HepG2 (cell line): ENCODE measurements around the gene NEDD4L. TPM values are rescaled to one million over a fixed set of nuclear protein-coding genes. Genes with fewer than 3 reads are reported as not detected.

Experiments used
- SIX4 ChIP-seq: sonication (generic); formaldehyde crosslinking; IDR thresholded peaks from 2 replicates; pipeline ENCODE4 v1.4.0; 2020; ENCODE audit warnings: missing genetic modification reagents
- ZKSCAN1 ChIP-seq: fragments of 150-350 bp; IDR thresholded peaks from 2 replicates; pipeline ENCODE4 v1.6.1; 2014; ENCODE audit warnings: low read length
- ZNF138 ChIP-seq: sonication (generic); formaldehyde crosslinking; IDR thresholded peaks from 2 replicates; pipeline ENCODE4 v1.5.0; 2020; ENCODE audit warnings: mild to moderate bottlenecking, low read depth, missing genetic modification reagents
- ZNF432 ChIP-seq: sonication (generic); formaldehyde crosslinking; IDR thresholded peaks from 2 replicates; pipeline ENCODE4 v1.5.0; 2020; ENCODE audit warnings: missing genetic modification reagents, mild to moderate bottlenecking, borderline replicate concordance
- ZNF652 ChIP-seq: IDR thresholded peaks from 2 replicates; pipeline ENCODE4 v1.6.1; 2016; ENCODE audit warnings: low read depth, borderline replicate concordance
- ZNF83 ChIP-seq: sonication (generic); formaldehyde crosslinking; IDR thresholded peaks from 2 replicates; pipeline ENCODE4 v1.4.0; 2020; ENCODE audit warnings: missing genetic modification reagents, mild to moderate bottlenecking, borderline replicate concordance
- ZSCAN25 ChIP-seq: sonication (generic); formaldehyde crosslinking; IDR thresholded peaks from 2 replicates; pipeline ENCODE4 v1.8.0; 2022; ENCODE audit warnings: mild to moderate bottlenecking, missing genetic modification reagents
- polyA plus RNA-seq, 8 experiments: library from polyadenylated mRNA; depleted of rRNA in 3 of 8; stranded (reverse) in 7 of 8; unstranded in 1 of 8; fragments of >200 nt; fragmentation: Illumina TruSeq in 4 of 8; extraction: Trizol in 4 of 8; gene quantifications; 2 replicates each; pipeline versions ENCODE4 v1.2.1 to v1.2.3, GENCODE V29; 2011 to 2016; ENCODE audit warnings: low read depth in 4 of 8, missing spikeins in 1 of 8, mixed read lengths in 1 of 8; ENCODE audit not compliant: insufficient read depth in 1 of 8
- total RNA-seq, 5 experiments: library from RNA; depleted of rRNA; stranded (reverse); fragments of >200 nt; fragmentation: Illumina TruSeq; extraction: Trizol; gene quantifications; 2 replicates each; pipeline ENCODE4 v1.2.3, GENCODE V29; 2016; ENCODE audit warnings: low read depth in 1 of 5
- TF ChIP-seq, protein P1 (sequence below): sonication (generic); formaldehyde crosslinking; IDR thresholded peaks from 2 replicates; pipeline ENCODE4 v1.4.0; 2020; ENCODE audit warnings: missing genetic modification reagents, borderline replicate concordance
- TF ChIP-seq, protein P2 (sequence below): sonication (generic); formaldehyde crosslinking; IDR thresholded peaks from 2 replicates; pipeline ENCODE4 v1.8.1; 2023; ENCODE audit warnings: mild to moderate bottlenecking, missing genetic modification reagents
- TF ChIP-seq, protein P3 (sequence below): IDR thresholded peaks from 2 replicates; pipeline ENCODE4 v1.6.1; 2012; ENCODE audit warnings: inconsistent platforms
- TF ChIP-seq, protein P4 (sequence below): sonication (generic); formaldehyde crosslinking; IDR thresholded peaks from 2 replicates; pipeline ENCODE4 v1.4.0; 2020; ENCODE audit warnings: mild to moderate bottlenecking, missing genetic modification reagents, borderline replicate concordance
- TF ChIP-seq, protein P5 (sequence below): sonication (generic); formaldehyde crosslinking; IDR thresholded peaks from 2 replicates; pipeline ENCODE4 v1.4.0; 2020; ENCODE audit warnings: missing genetic modification reagents
- TF ChIP-seq, protein P6 (sequence below): sonication (generic); formaldehyde crosslinking; IDR thresholded peaks from 2 replicates; pipeline ENCODE4 v1.4.0; 2020; ENCODE audit warnings: mild to moderate bottlenecking, missing genetic modification reagents
- TF ChIP-seq, protein P7 (sequence below): IDR thresholded peaks from 2 replicates; pipeline ENCODE4 v1.6.1; 2016

Gene NEDD4L
- total and polyA plus RNA-seq, 2 of the 13 experiments (the other 11 are each of a cell fraction or from before 2014, with no cell fraction given): 168 to 390 TPM

DNA sequence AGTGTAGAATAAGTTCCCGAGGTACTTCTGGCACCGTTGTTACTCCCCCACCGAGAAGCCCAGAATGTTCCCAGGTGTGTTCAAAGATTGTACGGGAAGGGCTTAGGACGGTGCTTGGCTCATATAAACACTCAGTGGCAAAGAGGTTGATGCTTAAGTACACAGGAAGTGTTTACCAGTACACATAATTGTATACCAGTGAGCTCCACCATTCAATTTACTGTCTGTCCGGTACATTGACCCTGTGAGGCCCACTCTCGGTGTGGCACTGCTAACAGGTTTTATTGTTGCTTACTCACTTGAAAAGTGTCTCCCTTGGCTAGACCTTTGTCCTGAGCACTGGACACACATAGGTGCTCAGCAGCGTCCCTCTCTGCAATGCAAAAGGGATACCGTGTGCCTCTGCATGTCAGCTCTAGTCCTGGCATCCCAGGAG lies 191.0 kb downstream of the NEDD4L start (continued):
- TF ChIP-seq, protein P1, sequence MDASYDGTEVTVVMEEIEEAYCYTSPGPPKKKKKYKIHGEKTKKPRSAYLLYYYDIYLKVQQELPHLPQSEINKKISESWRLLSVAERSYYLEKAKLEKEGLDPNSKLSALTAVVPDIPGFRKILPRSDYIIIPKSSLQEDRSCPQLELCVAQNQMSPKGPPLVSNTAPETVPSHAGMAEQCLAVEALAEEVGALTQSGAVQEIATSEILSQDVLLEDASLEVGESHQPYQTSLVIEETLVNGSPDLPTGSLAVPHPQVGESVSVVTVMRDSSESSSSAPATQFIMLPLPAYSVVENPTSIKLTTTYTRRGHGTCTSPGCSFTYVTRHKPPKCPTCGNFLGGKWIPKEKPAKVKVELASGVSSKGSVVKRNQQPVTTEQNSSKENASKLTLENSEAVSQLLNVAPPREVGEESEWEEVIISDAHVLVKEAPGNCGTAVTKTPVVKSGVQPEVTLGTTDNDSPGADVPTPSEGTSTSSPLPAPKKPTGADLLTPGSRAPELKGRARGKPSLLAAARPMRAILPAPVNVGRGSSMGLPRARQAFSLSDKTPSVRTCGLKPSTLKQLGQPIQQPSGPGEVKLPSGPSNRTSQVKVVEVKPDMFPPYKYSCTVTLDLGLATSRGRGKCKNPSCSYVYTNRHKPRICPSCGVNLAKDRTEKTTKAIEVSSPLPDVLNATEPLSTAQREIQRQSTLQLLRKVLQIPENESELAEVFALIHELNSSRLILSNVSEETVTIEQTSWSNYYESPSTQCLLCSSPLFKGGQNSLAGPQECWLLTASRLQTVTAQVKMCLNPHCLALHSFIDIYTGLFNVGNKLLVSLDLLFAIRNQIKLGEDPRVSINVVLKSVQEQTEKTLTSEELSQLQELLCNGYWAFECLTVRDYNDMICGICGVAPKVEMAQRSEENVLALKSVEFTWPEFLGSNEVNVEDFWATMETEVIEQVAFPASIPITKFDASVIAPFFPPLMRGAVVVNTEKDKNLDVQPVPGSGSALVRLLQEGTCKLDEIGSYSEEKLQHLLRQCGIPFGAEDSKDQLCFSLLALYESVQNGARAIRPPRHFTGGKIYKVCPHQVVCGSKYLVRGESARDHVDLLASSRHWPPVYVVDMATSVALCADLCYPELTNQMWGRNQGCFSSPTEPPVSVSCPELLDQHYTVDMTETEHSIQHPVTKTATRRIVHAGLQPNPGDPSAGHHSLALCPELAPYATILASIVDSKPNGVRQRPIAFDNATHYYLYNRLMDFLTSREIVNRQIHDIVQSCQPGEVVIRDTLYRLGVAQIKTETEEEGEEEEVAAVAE (CRISPR knock-in tag): no peak
- TF ChIP-seq SIX4: no peak
- TF ChIP-seq ZKSCAN1: no peak
- TF ChIP-seq, protein P2, sequence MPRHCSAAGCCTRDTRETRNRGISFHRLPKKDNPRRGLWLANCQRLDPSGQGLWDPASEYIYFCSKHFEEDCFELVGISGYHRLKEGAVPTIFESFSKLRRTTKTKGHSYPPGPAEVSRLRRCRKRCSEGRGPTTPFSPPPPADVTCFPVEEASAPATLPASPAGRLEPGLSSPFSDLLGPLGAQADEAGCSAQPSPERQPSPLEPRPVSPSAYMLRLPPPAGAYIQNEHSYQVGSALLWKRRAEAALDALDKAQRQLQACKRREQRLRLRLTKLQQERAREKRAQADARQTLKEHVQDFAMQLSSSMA: no peak
- no peak for TF ChIP-seq ZNF652 (CRISPR knock-in tag)
- TF ChIP-seq, protein P3, sequence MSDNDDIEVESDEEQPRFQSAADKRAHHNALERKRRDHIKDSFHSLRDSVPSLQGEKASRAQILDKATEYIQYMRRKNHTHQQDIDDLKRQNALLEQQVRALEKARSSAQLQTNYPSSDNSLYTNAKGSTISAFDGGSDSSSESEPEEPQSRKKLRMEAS: no peak
- TF ChIP-seq ZSCAN25: no peak
- no peak for TF ChIP-seq ZNF432 (CRISPR knock-in tag)
- TF ChIP-seq ZNF138: no peak
- TF ChIP-seq, protein P4, sequence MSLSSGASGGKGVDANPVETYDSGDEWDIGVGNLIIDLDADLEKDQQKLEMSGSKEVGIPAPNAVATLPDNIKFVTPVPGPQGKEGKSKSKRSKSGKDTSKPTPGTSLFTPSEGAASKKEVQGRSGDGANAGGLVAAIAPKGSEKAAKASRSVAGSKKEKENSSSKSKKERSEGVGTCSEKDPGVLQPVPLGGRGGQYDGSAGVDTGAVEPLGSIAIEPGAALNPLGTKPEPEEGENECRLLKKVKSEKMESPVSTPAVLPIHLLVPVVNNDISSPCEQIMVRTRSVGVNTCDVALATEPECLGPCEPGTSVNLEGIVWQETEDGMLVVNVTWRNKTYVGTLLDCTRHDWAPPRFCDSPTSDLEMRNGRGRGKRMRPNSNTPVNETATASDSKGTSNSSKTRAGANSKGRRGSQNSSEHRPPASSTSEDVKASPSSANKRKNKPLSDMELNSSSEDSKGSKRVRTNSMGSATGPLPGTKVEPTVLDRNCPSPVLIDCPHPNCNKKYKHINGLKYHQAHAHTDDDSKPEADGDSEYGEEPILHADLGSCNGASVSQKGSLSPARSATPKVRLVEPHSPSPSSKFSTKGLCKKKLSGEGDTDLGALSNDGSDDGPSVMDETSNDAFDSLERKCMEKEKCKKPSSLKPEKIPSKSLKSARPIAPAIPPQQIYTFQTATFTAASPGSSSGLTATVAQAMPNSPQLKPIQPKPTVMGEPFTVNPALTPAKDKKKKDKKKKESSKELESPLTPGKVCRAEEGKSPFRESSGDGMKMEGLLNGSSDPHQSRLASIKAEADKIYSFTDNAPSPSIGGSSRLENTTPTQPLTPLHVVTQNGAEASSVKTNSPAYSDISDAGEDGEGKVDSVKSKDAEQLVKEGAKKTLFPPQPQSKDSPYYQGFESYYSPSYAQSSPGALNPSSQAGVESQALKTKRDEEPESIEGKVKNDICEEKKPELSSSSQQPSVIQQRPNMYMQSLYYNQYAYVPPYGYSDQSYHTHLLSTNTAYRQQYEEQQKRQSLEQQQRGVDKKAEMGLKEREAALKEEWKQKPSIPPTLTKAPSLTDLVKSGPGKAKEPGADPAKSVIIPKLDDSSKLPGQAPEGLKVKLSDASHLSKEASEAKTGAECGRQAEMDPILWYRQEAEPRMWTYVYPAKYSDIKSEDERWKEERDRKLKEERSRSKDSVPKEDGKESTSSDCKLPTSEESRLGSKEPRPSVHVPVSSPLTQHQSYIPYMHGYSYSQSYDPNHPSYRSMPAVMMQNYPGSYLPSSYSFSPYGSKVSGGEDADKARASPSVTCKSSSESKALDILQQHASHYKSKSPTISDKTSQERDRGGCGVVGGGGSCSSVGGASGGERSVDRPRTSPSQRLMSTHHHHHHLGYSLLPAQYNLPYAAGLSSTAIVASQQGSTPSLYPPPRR (CRISPR knock-in tag): peak; percentile 78
- TF ChIP-seq, protein P5, sequence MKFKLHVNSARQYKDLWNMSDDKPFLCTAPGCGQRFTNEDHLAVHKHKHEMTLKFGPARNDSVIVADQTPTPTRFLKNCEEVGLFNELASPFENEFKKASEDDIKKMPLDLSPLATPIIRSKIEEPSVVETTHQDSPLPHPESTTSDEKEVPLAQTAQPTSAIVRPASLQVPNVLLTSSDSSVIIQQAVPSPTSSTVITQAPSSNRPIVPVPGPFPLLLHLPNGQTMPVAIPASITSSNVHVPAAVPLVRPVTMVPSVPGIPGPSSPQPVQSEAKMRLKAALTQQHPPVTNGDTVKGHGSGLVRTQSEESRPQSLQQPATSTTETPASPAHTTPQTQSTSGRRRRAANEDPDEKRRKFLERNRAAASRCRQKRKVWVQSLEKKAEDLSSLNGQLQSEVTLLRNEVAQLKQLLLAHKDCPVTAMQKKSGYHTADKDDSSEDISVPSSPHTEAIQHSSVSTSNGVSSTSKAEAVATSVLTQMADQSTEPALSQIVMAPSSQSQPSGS (CRISPR knock-in tag): peak; percentile 25; the same call in 1 of the 2 replicates
- TF ChIP-seq, protein P6, sequence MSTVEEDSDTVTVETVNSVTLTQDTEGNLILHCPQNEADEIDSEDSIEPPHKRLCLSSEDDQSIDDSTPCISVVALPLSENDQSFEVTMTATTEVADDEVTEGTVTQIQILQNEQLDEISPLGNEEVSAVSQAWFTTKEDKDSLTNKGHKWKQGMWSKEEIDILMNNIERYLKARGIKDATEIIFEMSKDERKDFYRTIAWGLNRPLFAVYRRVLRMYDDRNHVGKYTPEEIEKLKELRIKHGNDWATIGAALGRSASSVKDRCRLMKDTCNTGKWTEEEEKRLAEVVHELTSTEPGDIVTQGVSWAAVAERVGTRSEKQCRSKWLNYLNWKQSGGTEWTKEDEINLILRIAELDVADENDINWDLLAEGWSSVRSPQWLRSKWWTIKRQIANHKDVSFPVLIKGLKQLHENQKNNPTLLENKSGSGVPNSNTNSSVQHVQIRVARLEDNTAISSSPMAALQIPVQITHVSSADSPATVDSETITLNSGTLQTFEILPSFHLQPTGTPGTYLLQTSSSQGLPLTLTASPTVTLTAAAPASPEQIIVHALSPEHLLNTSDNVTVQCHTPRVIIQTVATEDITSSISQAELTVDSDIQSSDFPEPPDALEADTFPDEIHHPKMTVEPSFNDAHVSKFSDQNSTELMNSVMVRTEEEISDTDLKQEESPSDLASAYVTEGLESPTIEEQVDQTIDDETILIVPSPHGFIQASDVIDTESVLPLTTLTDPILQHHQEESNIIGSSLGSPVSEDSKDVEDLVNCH (CRISPR knock-in tag): no peak
- TF ChIP-seq, protein P7, sequence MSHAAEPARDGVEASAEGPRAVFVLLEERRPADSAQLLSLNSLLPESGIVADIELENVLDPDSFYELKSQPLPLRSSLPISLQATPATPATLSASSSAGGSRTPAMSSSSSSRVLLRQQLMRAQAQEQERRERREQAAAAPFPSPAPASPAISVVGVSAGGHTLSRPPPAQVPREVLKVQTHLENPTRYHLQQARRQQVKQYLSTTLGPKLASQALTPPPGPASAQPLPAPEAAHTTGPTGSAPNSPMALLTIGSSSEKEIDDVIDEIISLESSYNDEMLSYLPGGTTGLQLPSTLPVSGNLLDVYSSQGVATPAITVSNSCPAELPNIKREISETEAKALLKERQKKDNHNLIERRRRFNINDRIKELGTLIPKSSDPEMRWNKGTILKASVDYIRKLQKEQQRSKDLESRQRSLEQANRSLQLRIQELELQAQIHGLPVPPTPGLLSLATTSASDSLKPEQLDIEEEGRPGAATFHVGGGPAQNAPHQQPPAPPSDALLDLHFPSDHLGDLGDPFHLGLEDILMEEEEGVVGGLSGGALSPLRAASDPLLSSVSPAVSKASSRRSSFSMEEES: no peak
- TF ChIP-seq ZNF83 (CRISPR knock-in tag): no peak
